ENCODE results near the gene MEST. TPM values are rescaled to one million over a fixed set of nuclear protein-coding genes. Genes with fewer than 3 reads are reported as not detected.

MEST gene
- total and polyA plus RNA-seq, 10 of the 15 experiments (the other 5 are each of a cell fraction or from before 2014, with no cell fraction given): 1.0 to 18.2 (median 8.2) TPM

GRCh38 chr7:130553398-130554029, 61.6 kb downstream of the MEST start:
- SMC1A ChIA-PET (ENCODE audit: uncharacterized antibody, unreplicated experiment): interaction anchor here (0.7 to 1.2 kb wide), 2 partner anchors 310 to 361 kb away, joined by 3 read pairs; no protein-coding TSS in a partner anchor
- Histone ChIP-seq H4K20me1 (ENCODE audit: control insufficient read depth, insufficient read depth) (no peaks in the 10 kb centered on the region), H3K79me2 (ENCODE audit: control insufficient read depth, insufficient read depth, low read length) (no peaks in the 10 kb centered on the region), H2AFZ (ENCODE audit: control insufficient read depth, low read depth, low read length) (no peak overlapping the region), H3K27ac (ENCODE audit: control insufficient read depth, insufficient read depth) (no peak overlapping the region), H3K4me3 (no peak overlapping the region), H3K27me3 (replicated peaks in 1 of 2; ENCODE audit: control insufficient read depth in 2 of 2, insufficient read depth in 2 of 2, low read length in 1 of 2) (no peaks in the 10 kb centered on the region), H3K36me3 (ENCODE audit: control insufficient read depth in 2 of 2, insufficient read depth in 2 of 2, low read length in 1 of 2) (no peaks in the 10 kb centered on the region; a peak in 1 of 4 replicates), H3K9me3 (replicated peaks; ENCODE audit: control insufficient read depth, insufficient read depth, low read length) (no peaks in the 10 kb centered on the region), H3K9ac (ENCODE audit: control insufficient read depth, insufficient read depth, low read length) (no peak overlapping the region), H3K4me1 (ENCODE audit: control insufficient read depth, insufficient read depth, low read length) (no peaks in the 10 kb centered on the region), H3K4me2 (ENCODE audit: control insufficient read depth, insufficient read depth) (no peak overlapping the region)
- FAIRE-seq (no peak), ATAC-seq (no peak), DNase-seq (ENCODE audit: low read depth, low spot score) (no peak)
- TF ChIP-seq GABPA (IDR thresholded peaks at IDR 0.05; ENCODE audit: low read depth): no peak
- TF ChIP-seq NRF1 (conservative IDR thresholded peaks at IDR 0.05; ENCODE audit: low read depth, low read length): no peak
- TF ChIP-seq SIX5 (IDR thresholded peaks at IDR 0.05; ENCODE audit: low read depth, low read length, severe bottlenecking): no peak
- TF ChIP-seq CEBPB (IDR thresholded peaks at IDR 0.05; ENCODE audit: borderline replicate concordance in 1 of 2, low read depth in 2 of 2, low read length in 2 of 2): no peak
- no peak for TF ChIP-seq ZNF384 (IDR thresholded peaks at IDR 0.05; ENCODE audit: borderline replicate concordance, low read depth, low read length)
- TF ChIP-seq EED (IDR thresholded peaks at IDR 0.05; ENCODE audit: low read depth): no peak
- TF ChIP-seq MXI1 (IDR thresholded peaks at IDR 0.05; ENCODE audit: low read depth, low read length): no peak
- TF ChIP-seq SUZ12 (IDR thresholded peaks at IDR 0.05; ENCODE audit: unreplicated experiment): no peak
- TF ChIP-seq, protein P1, sequence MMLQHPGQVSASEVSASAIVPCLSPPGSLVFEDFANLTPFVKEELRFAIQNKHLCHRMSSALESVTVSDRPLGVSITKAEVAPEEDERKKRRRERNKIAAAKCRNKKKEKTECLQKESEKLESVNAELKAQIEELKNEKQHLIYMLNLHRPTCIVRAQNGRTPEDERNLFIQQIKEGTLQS (IDR thresholded peaks at IDR 0.05; ENCODE audit: borderline replicate concordance, extremely low read depth, low read depth, low read length): no peak
- no peak for TF ChIP-seq RUNX3 (IDR thresholded peaks at IDR 0.05; ENCODE audit: low read length)
- TF ChIP-seq ELK1 (IDR thresholded peaks at IDR 0.05; ENCODE audit: low read depth, low read length): no peak
- no peak for TF ChIP-seq SMAD5 (IDR thresholded peaks at IDR 0.05; ENCODE audit: low read depth)
- TF ChIP-seq ZNF217 (IDR thresholded peaks at IDR 0.05): no peak
- no peak for TF ChIP-seq BRCA1 (IDR thresholded peaks at IDR 0.05; ENCODE audit: low read depth, low read length)
- no peak for TF ChIP-seq SPI1 (IDR thresholded peaks at IDR 0.05; ENCODE audit: borderline replicate concordance, insufficient read depth, low read depth, low read length)
- TF ChIP-seq CHD4 (IDR thresholded peaks at IDR 0.05): no peak
- TF ChIP-seq ZNF622 (IDR thresholded peaks at IDR 0.05): no peak
- no peak for TF ChIP-seq TCF7 (IDR thresholded peaks at IDR 0.05; ENCODE audit: borderline replicate concordance)
- intact Hi-C loops (cut with micrococcal nuclease; ENCODE audit: unreplicated experiment): no loop called here
- CTCF ChIA-PET: interaction anchor here (1.3 kb wide), 1 partner anchor 205 kb away, joined by 3 read pairs; no protein-coding TSS in a partner anchor
- 62% methylated on average over 3 of the region's 3 CpGs for WGBS (ENCODE audit: insufficient coverage, insufficient replicate concordance, low lambda C conversion rate, missing lambda C conversion rate)
- in situ Hi-C loops (cut with MboI): no loop called here
- BruUV-seq (replicated peaks): no TSS peak
- RAD21 ChIA-PET (ENCODE audit: unreplicated experiment): no interaction called here
- POLR2A ChIA-PET: no interaction called here

All from GM12878 (cell line).